Activated T-cell treated with anti-CD3 and anti-CD28 coated beads, Interleukin-2, amount 50 U/mL, for 72 hours (primary cell): ENCODE measurements around the gene ERVH48-1. TPM values are rescaled to one million over a fixed set of nuclear protein-coding genes. Genes with fewer than 3 reads are reported as not detected.
"Not testable (repeated sequence)": the region's sequence is repeated elsewhere in the genome, so short reads cannot be mapped to it uniquely, and the experiment has no call there.

Source experiments
- ATAC-seq, 2 donors: fragments of 150-1000 bp; cut with Tn5 transposase; replicated peaks in 1 of 2; 2 replicates each; pipeline ENCODE4 v1.10.0; 2021; ENCODE audit warnings: moderate library complexity in 2 of 2, mild to moderate bottlenecking in 1 of 2
- DNase-seq, 2 donors: peaks; one replicate each; pipeline ENCODE4 v3.0.0; 2021 to 2022; ENCODE audit warnings: mixed read lengths in 1 of 2
- H3K27ac Mint-ChIP-seq: one replicate; pipeline ENCODE4 v1.8.0; 2022; ENCODE audit warnings: mild to moderate bottlenecking, moderate library complexity, mixed read lengths
- H3K27me3 Mint-ChIP-seq: one replicate; pipeline ENCODE4 v1.8.0; 2022; ENCODE audit warnings: low read depth, mixed read lengths
- H3K36me3 Mint-ChIP-seq, 2 donors: one replicate each; pipeline ENCODE4 v1.8.0; 2022; ENCODE audit warnings: mixed read lengths in 2 of 2, mild to moderate bottlenecking in 1 of 2; ENCODE audit not compliant: insufficient read depth in 2 of 2
- H3K4me1 Mint-ChIP-seq: one replicate; pipeline ENCODE4 v1.8.0; 2022; ENCODE audit warnings: low read depth, mixed read lengths
- H3K4me3 Mint-ChIP-seq, 2 donors: one replicate each; pipeline ENCODE4 v1.8.0; 2022; ENCODE audit warnings: mild to moderate bottlenecking in 2 of 2, mixed read lengths in 2 of 2, moderate library complexity in 2 of 2
- H3K9me3 Mint-ChIP-seq, 2 donors: one replicate each; pipeline ENCODE4 v1.8.0; 2022; ENCODE audit warnings: mixed read lengths in 2 of 2
- total RNA-seq, 2 donors: library from RNA; stranded (reverse); gene quantifications; one replicate each; pipeline ENCODE4 v1.2.3, GENCODE V29; 2022

Gene ERVH48-1
- under 1 TPM; 0.25 to 0.31 TPM for total RNA-seq

GRCh38 chr21:42925114-42925926 lies at the start of gene ERVH48-1:
Gene ERVH48-1 (minus strand): TSS chr21:42925630. CDS start chr21:42919006, 6,624 bp downstream.
- DNase-seq = no peak
- Mint-ChIP-seq H3K27me3 (no peaks in the 10 kb centered on the region), H3K36me3 (no peaks in the 10 kb centered on the region), H3K4me1 (peaks cover 19% of the 10 kb centered on the region), H3K9me3 (no peaks in the 10 kb centered on the region), H3K4me3 (peak within 1 kb of the TSS; percentile 60 to 72), H3K27ac (peak within 1 kb of the TSS; percentile 79)
- no peak for ATAC-seq

GRCh38 chr21:42973991-42974831 lies 48.8 kb upstream of the ERVH48-1 start, which contains the start of gene PKNOX1:
Gene PKNOX1 (plus strand): TSS chr21:42974562. CDS start chr21:43004382, 29,820 bp downstream.
- Mint-ChIP-seq H3K36me3 (peaks cover 0 to 10% of the 10 kb centered on the region in 2 donors), H3K27me3 (no peaks in the 10 kb centered on the region), H3K27ac (peak within 1 kb of the TSS; percentile 96), H3K4me1 (peaks cover 33% of the 10 kb centered on the region), H3K4me3 (peak within 1 kb of the TSS; percentile 90 to 94), H3K9me3 (no peaks in the 10 kb centered on the region)
- DNase-seq (peak; percentile 99 to 100), ATAC-seq (peak; percentile 89 to 90)

DNA sequence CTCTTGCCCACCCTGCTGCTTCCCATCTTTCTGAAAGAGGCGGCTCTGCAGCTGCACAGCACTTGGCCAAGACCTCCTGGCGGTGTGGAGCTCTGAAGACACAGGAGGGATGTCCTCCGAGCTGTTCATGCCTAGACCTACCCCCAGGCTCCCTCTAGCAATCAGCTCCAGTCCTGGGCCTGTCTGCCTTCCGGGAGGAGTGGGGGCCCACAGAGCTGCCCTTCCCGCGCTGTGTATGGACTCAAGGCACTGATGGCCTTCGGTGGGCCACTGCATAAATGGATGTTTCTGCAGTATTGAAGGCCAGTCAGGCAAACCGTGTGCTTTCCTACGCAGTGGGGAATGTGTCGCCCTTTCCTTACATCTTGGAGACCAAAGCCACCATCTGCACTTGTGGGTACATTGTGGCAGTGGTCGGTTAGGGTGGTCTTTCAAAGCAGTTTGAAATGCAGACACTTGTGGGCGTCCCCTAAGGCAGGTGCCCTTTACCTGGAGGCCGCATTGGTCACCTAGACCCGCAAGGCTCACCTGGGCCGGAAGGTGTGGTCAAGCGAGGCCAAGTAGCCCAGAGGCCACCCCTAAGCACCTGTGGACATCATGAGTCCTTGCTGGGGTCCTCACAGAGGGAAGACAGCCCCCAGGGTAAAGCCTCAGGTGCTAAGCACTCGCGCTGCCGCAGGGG lies 48.0 kb upstream of the ERVH48-1 start:
- peak overlapping the region; percentile 22 for H3K27ac Mint-ChIP-seq
- ATAC-seq (no peak), DNase-seq (no peak)
- H3K4me1 Mint-ChIP-seq = peaks cover 33% of the 10 kb centered on the region
- peak overlapping the region; percentile 75 to 78 for H3K4me3 Mint-ChIP-seq
- no peaks in the 10 kb centered on the region for H3K9me3 Mint-ChIP-seq
- no peaks in the 10 kb centered on the region for H3K27me3 Mint-ChIP-seq
- H3K36me3 Mint-ChIP-seq = peaks cover 0 to 8% of the 10 kb centered on the region in 2 donors

DNA sequence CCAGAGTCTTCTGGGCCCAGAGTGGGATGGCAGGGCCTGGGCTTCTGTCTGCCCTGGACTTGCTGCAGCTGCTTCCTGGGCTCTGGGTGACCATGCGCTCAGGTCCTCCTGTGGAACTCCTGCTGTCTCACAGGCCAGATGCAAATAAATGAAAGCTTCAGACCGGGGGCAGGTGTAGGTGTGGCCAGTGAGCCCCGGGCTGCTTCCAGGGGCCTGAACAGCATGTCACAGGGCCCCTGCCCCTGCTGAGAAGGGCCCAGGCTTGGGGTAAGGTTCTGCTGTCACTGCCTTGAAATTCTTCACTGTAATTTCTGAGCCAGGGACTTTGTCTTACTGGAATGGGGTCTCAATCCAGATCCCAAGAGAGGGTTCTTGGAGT lies 46.5 kb upstream of the ERVH48-1 start:
- H3K36me3 Mint-ChIP-seq = peaks cover 0 to 3% of the 10 kb centered on the region in 2 donors
- no peak overlapping the region for H3K27ac Mint-ChIP-seq
- peak overlapping the region in 1 of 2 donors; percentile 29 for H3K4me3 Mint-ChIP-seq
- DNase-seq = no peak
- H3K4me1 Mint-ChIP-seq = peaks cover 21% of the 10 kb centered on the region
- no peaks in the 10 kb centered on the region for H3K27me3 Mint-ChIP-seq
- ATAC-seq = no peak
- H3K9me3 Mint-ChIP-seq = no peaks in the 10 kb centered on the region

GRCh38 chr21:42970946-42971653 lies 45.7 kb upstream of the ERVH48-1 start:
- Mint-ChIP-seq H3K36me3 (no peaks in the 10 kb centered on the region), H3K4me1 (peaks cover 13% of the 10 kb centered on the region), H3K27ac (no peak overlapping the region), H3K9me3 (no peaks in the 10 kb centered on the region), H3K27me3 (no peaks in the 10 kb centered on the region), H3K4me3 (no peak overlapping the region)
- DNase-seq (no peak), ATAC-seq (no peak)

DNA sequence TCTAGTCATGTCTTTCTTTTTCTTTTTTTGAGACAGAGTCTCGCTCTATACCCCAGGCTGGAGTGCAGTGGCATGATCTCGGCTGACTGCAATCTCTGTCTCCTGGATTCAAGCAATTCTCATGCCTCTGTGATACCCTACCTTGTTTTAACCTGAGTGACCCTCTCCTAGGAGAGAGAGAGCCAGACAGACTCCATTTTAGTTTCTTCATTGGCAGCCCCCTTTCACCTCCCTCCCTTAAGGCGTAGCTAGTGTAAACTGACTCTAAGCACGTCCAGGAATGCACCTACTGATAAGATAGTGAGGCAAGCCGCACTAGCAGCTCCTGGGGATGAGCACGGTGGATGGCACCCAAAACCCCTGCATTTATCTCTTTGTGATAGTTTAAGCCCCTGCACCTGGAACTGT lies 43.8 kb upstream of the ERVH48-1 start:
- no peaks in the 10 kb centered on the region for H3K9me3 Mint-ChIP-seq
- no peaks in the 10 kb centered on the region for H3K36me3 Mint-ChIP-seq
- DNase-seq (no peak), ATAC-seq (no peak)
- H3K4me3 Mint-ChIP-seq = no peak overlapping the region
- H3K4me1 Mint-ChIP-seq = peaks cover 8% of the 10 kb centered on the region
- no peak overlapping the region for H3K27ac Mint-ChIP-seq
- H3K27me3 Mint-ChIP-seq = no peaks in the 10 kb centered on the region

DNA sequence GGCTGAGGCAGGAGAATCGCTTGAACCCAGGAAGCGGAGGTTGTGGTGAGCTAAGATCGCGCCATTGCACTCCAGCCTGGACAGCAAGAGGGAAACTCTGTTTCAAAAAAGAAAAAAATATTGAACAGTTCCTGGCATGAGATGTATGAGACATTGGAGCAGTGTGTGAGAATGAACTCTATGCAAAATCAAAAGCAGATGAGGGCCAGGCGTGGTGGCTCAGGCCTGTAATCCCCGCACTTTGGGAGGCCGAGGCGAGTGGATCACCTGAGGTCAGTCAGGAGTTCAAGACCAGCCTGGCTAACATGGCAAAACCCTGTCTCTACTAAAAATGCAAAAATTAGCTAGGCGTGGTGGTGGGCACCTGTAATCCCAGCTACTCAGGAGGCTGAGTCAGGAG lies 42.2 kb upstream of the ERVH48-1 start:
- not testable (repeated sequence) for H3K4me1 Mint-ChIP-seq, ATAC-seq, H3K9me3 Mint-ChIP-seq, H3K27ac Mint-ChIP-seq, H3K4me3 Mint-ChIP-seq, H3K36me3 Mint-ChIP-seq, H3K27me3 Mint-ChIP-seq, DNase-seq

GRCh38 chr21:42965211-42965560 lies 39.8 kb upstream of the ERVH48-1 start:
- ATAC-seq (no peak), DNase-seq (no peak)
- H3K36me3 Mint-ChIP-seq = no peaks in the 10 kb centered on the region
- no peak overlapping the region for H3K4me3 Mint-ChIP-seq
- no peaks in the 10 kb centered on the region for H3K4me1 Mint-ChIP-seq
- H3K27ac Mint-ChIP-seq = no peak overlapping the region
- no peaks in the 10 kb centered on the region for H3K9me3 Mint-ChIP-seq
- H3K27me3 Mint-ChIP-seq = no peaks in the 10 kb centered on the region

DNA sequence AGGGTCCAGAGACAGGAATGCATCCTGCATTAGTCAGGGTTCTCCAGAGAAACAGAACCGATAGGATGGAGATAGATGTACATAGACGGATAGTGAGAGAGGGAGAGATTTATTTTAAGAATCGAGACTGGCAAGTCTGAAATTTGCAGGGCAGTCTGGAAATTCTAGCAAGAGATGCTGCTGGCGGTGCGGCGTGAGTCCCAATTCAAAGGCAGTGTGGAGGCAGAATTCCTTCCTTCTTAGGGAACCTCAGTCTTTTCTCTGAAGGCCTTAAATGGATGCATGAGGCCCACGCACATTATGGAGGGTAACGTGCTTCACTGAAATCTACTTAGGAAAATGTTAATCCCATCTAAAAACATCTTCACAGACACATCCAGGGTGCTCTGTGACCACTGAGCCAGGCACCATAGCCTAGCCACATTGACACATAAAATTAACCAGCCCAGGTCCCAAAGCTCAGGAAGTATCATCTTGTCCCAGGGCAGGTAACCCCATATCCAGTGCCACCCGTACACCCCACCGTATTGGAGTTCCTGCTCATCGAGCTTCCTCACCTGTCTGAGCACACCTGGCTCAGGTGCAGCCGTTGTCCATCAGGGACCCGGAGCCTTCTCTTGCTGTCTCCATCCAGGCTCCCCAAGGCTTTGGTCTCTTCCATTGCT lies 39.2 kb upstream of the ERVH48-1 start:
- H3K4me3 Mint-ChIP-seq = no peak overlapping the region
- no peak overlapping the region for H3K27ac Mint-ChIP-seq
- DNase-seq = no peak
- H3K9me3 Mint-ChIP-seq = no peaks in the 10 kb centered on the region
- no peaks in the 10 kb centered on the region for H3K27me3 Mint-ChIP-seq
- ATAC-seq = no peak
- no peaks in the 10 kb centered on the region for H3K4me1 Mint-ChIP-seq
- no peaks in the 10 kb centered on the region for H3K36me3 Mint-ChIP-seq

DNA sequence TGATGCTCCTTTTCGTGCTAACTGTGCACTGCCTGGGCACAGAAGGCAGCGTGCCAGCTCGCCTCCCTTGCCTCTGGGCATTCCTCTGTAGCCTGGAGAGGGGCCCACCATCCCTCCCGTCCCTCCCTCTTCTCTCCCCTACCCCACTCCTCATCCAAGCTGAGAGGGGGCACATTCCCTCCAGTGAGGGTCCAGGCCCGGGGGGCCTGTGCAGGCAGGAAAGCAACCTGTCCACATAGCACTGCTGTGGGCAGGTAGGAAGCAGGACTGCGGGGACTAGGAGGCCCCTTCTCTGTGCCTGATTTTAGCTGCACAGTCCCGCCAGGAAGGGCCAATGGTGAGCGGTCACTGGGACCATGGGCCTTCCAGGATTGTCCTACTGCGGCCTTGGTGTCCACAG lies 38.7 kb upstream of the ERVH48-1 start:
- DNase-seq (no peak), ATAC-seq (no peak)
- Mint-ChIP-seq H3K27ac (no peak overlapping the region), H3K4me1 (no peaks in the 10 kb centered on the region), H3K9me3 (no peaks in the 10 kb centered on the region), H3K27me3 (no peaks in the 10 kb centered on the region), H3K36me3 (no peaks in the 10 kb centered on the region), H3K4me3 (no peak overlapping the region)

DNA sequence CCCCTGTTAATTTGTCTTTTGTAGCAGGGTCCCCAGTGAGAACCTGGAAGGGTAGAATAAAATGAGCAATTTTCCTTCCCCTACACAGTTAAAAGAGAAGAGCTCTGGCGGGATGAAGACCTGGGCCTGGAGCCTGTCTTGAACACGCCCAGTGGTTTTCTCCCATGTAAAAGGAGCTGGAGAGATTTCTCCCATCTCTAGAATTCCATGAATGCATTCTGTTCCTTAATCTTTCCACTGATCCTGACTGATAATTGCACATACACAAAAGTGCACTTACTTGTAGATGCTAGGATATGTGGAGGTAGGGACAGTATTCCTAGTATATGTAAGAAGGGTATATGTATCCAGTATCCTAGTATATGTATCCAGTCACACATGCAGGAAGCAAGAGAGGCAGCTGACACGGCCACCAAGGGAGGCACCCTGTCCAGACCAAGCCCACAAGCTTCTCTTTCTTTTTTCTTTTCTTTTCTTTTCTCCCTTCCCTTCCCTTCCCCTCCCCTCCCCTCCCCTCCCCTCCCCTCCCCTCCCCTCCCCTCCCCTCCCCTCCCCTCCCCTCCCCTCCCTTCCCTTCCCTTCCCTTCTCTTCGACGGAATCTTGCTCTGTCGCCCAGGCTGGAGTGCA lies 37.1 kb upstream of the ERVH48-1 start:
- ATAC-seq = no peak
- no peaks in the 10 kb centered on the region for H3K9me3 Mint-ChIP-seq
- H3K36me3 Mint-ChIP-seq = no peaks in the 10 kb centered on the region
- no peak overlapping the region for H3K27ac Mint-ChIP-seq
- no peaks in the 10 kb centered on the region for H3K27me3 Mint-ChIP-seq
- DNase-seq = no peak
- no peak overlapping the region for H3K4me3 Mint-ChIP-seq
- no peaks in the 10 kb centered on the region for H3K4me1 Mint-ChIP-seq

- Mint-ChIP-seq H3K4me1 (no peaks in the 10 kb centered on the region), H3K27me3 (no peaks in the 10 kb centered on the region), H3K9me3 (no peaks in the 10 kb centered on the region), H3K36me3 (no peaks in the 10 kb centered on the region), H3K27ac (no peak overlapping the region), H3K4me3 (no peak overlapping the region)
- ATAC-seq = no peak
- DNase-seq = no peak
These were observed 34.3 kb upstream of the ERVH48-1 start for GRCh38 chr21:42959728-42960127.
